Measurements from ENCODE around the gene TNC. TPM values are rescaled to one million over a fixed set of nuclear protein-coding genes. Genes with fewer than 3 reads are reported as not detected.

Gene TNC
- total and polyA plus RNA-seq, 10 of the 15 experiments (the other 5 are each of a cell fraction or from before 2014, with no cell fraction given) = 0.05 to 4.2 (median 0.14) TPM

- peak; percentile 54 for TF ChIP-seq BCL3 (IDR thresholded peaks at IDR 0.05; ENCODE audit: borderline replicate concordance, insufficient read depth, low read depth, low read length, poor library complexity, severe bottlenecking)
- peak; percentile 96 for TF ChIP-seq TCF7 (IDR thresholded peaks at IDR 0.05; ENCODE audit: borderline replicate concordance)
- no peak for TF ChIP-seq ATF2 (IDR thresholded peaks at IDR 0.05; ENCODE audit: low read length)
- no peak for TF ChIP-seq MYC (IDR thresholded peaks at IDR 0.05; ENCODE audit: insufficient read depth, insufficient read length, insufficient replicate concordance, low read length, severe bottlenecking)
- TF ChIP-seq NR2F1 (conservative IDR thresholded peaks at IDR 0.05) = peak; percentile 52; the same call in 1 of the 2 replicates
- no peak for TF ChIP-seq SIN3A (IDR thresholded peaks at IDR 0.05; ENCODE audit: low read depth, low read length)
- 0 out of 2 replicates have a peak, but pooled peaks have one; percentile 29 for TF ChIP-seq BCL11A (IDR thresholded peaks at IDR 0.05; ENCODE audit: low read depth, low read length)
- no peak for TF ChIP-seq SRF (IDR thresholded peaks at IDR 0.05; ENCODE audit: low read depth in 2 of 2, low read length in 2 of 2)
Measured at GRCh38 chr9:114989600-114990410, 128.2 kb downstream of the TNC start (continued).
